CD8-positive, alpha-beta memory T cell (primary cell): Measurements from ENCODE around the gene PAPOLB. TPM values are rescaled to one million over a fixed set of nuclear protein-coding genes. Genes with fewer than 3 reads are reported as not detected.
A peak's percentile ranks its signal among the peaks of the same experiment; 100 is the strongest.

Experiments
- CTCF ChIA-PET: fragments of 350-600 bp; sonication (Branson Sonifier 250); formaldehyde crosslinking; loops from one replicate; lab custom pipeline; 2021; ENCODE audit warnings: antibody characterized with exemption; lab: Charles Lee
- POLR2A ChIA-PET: fragments of 350-600 bp; sonication (Branson Sonifier 250); formaldehyde crosslinking; loops from one replicate; lab custom pipeline; 2021; ENCODE audit warnings: antibody characterized with exemption; lab: Charles Lee
- DNase-seq, 5 donors: peaks; one replicate each; pipeline versions ENCODE4 v3.0.0 to v3.0.0-alpha.2; 2020 to 2022; ENCODE audit warnings: mixed read lengths in 1 of 5
- H3K27ac ChIP-seq: one replicate; pipeline ENCODE4 v1.7.0; 2013; ENCODE audit warnings: low read depth, mild to moderate bottlenecking, low read length, moderate library complexity
- H3K27me3 ChIP-seq: 2 replicates; pipeline ENCODE4 v1.7.0; 2013; ENCODE audit warnings: low read length, mild to moderate bottlenecking; ENCODE audit not compliant: insufficient read depth, poor library complexity, severe bottlenecking
- H3K36me3 ChIP-seq: 2 replicates; pipeline ENCODE4 v1.7.0; 2013; ENCODE audit warnings: mild to moderate bottlenecking, low read length, moderate library complexity; ENCODE audit not compliant: insufficient read depth
- H3K4me1 ChIP-seq: 2 replicates; pipeline ENCODE4 v1.7.0; 2013; ENCODE audit warnings: mild to moderate bottlenecking, low read length, moderate library complexity; ENCODE audit not compliant: insufficient read depth
- H3K4me3 ChIP-seq: 2 replicates; pipeline ENCODE4 v1.7.0; 2013; ENCODE audit warnings: mild to moderate bottlenecking, low read length
- H3K9me3 ChIP-seq: 2 replicates; pipeline ENCODE4 v1.7.0; 2013; ENCODE audit warnings: mild to moderate bottlenecking, low read length
- H3K27ac Mint-ChIP-seq, 8 donors: one replicate each; pipeline ENCODE4 v1.8.0; 2020 to 2021; ENCODE audit warnings: mixed read lengths in 8 of 8, mild to moderate bottlenecking in 6 of 8, inconsistent platforms in 3 of 8, moderate library complexity in 3 of 8
- H3K27me3 Mint-ChIP-seq, 2 donors: one replicate each; pipeline ENCODE4 v1.8.0; 2020 to 2021; ENCODE audit warnings: mixed read lengths in 2 of 2, mild to moderate bottlenecking in 1 of 2, moderate library complexity in 1 of 2
- H3K36me3 Mint-ChIP-seq, 3 donors: one replicate each; pipeline ENCODE4 v1.8.0; 2020 to 2021; ENCODE audit warnings: mixed read lengths in 3 of 3, inconsistent platforms in 1 of 3, mild to moderate bottlenecking in 1 of 3
- H3K4me1 Mint-ChIP-seq, 3 donors: one replicate each; pipeline ENCODE4 v1.8.0; 2020 to 2021; ENCODE audit warnings: mixed read lengths in 3 of 3, inconsistent platforms in 1 of 3, mild to moderate bottlenecking in 1 of 3
- H3K4me3 Mint-ChIP-seq, 7 donors: one replicate each; pipeline ENCODE4 v1.8.0; 2020 to 2021; ENCODE audit warnings: mixed read lengths in 7 of 7, mild to moderate bottlenecking in 6 of 7, moderate library complexity in 4 of 7, inconsistent platforms in 2 of 7
- H3K9me3 Mint-ChIP-seq, 5 donors: one replicate each; pipeline ENCODE4 v1.8.0; 2020 to 2022; ENCODE audit warnings: mixed read lengths in 5 of 5, mild to moderate bottlenecking in 3 of 5, moderate library complexity in 2 of 5, inconsistent platforms in 1 of 5
- polyA plus RNA-seq: library from polyadenylated mRNA; unstranded; fragments of 300-500 nt; fragmentation: Illumina TruSeq; gene quantifications from one replicate; pipeline ENCODE4 v1.2.3, GENCODE V29; 2021
- total RNA-seq, 2 experiments: library from RNA; stranded (reverse); gene quantifications; one replicate each; pipeline ENCODE4 v1.2.3, GENCODE V29; 2021

The PAPOLB gene
- total and polyA plus RNA-seq, 3 experiments from 2014 or later = not detected

DNA sequence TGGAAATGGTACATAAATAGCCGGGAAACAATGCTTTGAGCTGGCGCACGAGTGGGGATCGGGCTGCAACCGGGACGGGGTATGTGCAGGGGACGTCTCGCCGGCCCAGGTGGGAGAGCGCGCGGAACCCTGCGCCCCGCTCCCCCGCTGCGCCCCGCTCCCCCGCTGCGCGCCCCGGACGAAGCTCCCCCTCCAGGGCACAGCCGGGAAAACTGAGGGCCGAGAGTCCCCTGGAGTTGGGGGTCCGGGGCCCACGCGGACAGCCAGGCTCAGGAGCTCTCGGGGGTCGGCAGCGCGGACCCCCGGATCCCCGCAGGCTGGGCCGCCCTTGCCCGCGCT is 21.2 kb upstream of the PAPOLB start:
- Histone ChIP-seq H3K36me3 (no peaks in the 10 kb centered on the region), H3K27me3 (peaks cover 8% of the 10 kb centered on the region), H3K27ac (no peak overlapping the region), H3K4me3 (no peak overlapping the region), H3K9me3 (no peaks in the 10 kb centered on the region), H3K4me1 (peaks cover 4% of the 10 kb centered on the region)
- Mint-ChIP-seq H3K27me3 (peaks cover 26 to 58% of the 10 kb centered on the region in 2 donors), H3K4me1 (peaks cover 11 to 12% (median 11%) of the 10 kb centered on the region in 3 donors), H3K9me3 (peaks cover 0 to 3% (median 0%) of the 10 kb centered on the region in 5 donors), H3K4me3 (peak overlapping the region; percentile 64 to 84 (median 68)), H3K27ac (no peak overlapping the region), H3K36me3 (no peaks in the 10 kb centered on the region)
- POLR2A ChIA-PET = no interaction called here
- CTCF ChIA-PET = interaction anchor here (0.5 to 1.4 kb wide), 2 partner anchors 25 to 88 kb away, joined by 3 to 4 read pairs; no protein-coding TSS in a partner anchor
- DNase-seq = no peak

DNA sequence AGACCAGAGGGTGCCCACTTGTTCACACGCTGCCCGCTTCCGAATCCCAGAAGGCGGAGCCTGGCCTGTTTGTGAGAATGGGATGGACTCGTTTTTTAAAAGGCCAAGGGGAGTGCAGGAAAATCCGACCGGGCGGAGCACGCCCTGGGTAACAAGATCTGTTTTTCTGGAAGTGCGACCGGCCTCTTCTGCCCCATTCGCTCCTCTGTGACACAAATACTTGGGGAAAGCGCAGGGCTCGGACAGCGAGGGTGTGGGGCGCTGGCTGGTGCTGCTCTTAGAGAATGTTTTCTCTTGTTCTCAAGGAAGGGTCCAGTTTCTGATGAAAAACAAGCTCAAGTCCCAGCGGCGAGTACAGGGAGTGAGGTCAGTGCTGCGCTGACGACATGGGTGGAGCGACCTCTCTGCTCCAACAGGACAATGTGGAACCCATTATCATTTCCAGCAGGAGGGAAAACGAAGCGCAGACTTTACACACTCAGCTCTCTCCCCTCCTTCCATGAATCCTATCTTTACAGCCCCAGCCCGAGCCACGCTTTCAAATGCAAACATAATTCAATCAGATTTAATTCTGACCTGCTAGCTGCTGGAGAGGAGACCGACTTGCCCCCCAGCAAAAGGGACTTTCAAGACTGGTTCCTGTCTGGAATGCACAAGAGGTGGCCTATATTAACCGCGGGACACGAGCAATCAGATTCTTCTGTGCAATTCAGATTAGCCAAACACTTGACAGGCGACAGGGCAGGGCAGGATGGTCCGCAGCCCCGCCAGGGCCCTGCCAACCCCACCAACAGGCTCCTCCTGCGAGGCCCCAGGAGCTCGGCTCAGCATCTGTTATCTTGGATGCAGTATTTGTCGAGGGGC is 20.6 kb upstream of the PAPOLB start:
- Histone ChIP-seq H3K27ac (no peak overlapping the region), H3K36me3 (no peaks in the 10 kb centered on the region), H3K27me3 (peaks cover 8% of the 10 kb centered on the region), H3K9me3 (no peaks in the 10 kb centered on the region), H3K4me1 (peaks cover 4% of the 10 kb centered on the region), H3K4me3 (no peak overlapping the region)
- peaks cover 0 to 3% (median 0%) of the 10 kb centered on the region in 5 donors for H3K9me3 Mint-ChIP-seq
- peaks cover 28 to 58% of the 10 kb centered on the region in 2 donors for H3K27me3 Mint-ChIP-seq
- POLR2A ChIA-PET = no interaction called here
- peak overlapping the region in 1 of 8 donors; percentile 77 for H3K27ac Mint-ChIP-seq
- peak overlapping the region; percentile 64 to 84 (median 68) for H3K4me3 Mint-ChIP-seq
- peak in 1 of 5 donors; percentile 7 for DNase-seq
- CTCF ChIA-PET = interaction anchor here (1.4 kb wide), 1 partner anchor 87 kb away, joined by 4 read pairs; no protein-coding TSS in a partner anchor
- H3K4me1 Mint-ChIP-seq = peaks cover 11 to 12% (median 11%) of the 10 kb centered on the region in 3 donors
- no peaks in the 10 kb centered on the region for H3K36me3 Mint-ChIP-seq

DNA sequence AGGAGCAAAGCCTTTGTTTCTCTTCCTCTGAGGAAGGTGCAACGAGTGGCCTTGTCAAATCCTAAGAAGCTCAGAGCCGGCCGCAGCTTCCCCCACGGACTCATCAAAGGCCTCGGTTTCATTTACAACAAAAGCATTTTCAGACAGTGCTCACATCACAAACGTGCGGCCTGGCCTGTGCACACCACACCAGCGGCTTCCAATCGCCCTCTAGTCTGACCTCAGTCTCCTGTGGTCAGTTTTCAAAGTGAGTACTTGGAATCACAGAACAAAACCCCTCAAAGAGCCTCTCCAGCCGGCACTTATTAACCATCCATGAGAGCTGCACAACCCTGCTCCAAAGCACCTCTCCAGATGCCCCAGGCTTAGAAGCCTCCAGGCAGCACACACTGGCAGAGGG is 18.4 kb upstream of the PAPOLB start:
- ChIA-PET CTCF (no interaction called here), POLR2A (no interaction called here)
- peak overlapping the region in 1 of 7 donors; percentile 66 for H3K4me3 Mint-ChIP-seq
- no peak for DNase-seq
- Histone ChIP-seq H3K36me3 (no peaks in the 10 kb centered on the region), H3K4me3 (no peak overlapping the region), H3K9me3 (no peaks in the 10 kb centered on the region), H3K27ac (no peak overlapping the region), H3K27me3 (peaks cover 8% of the 10 kb centered on the region), H3K4me1 (peaks cover 4% of the 10 kb centered on the region)
- H3K4me1 Mint-ChIP-seq = peaks cover 11 to 12% (median 11%) of the 10 kb centered on the region in 3 donors
- no peak overlapping the region for H3K27ac Mint-ChIP-seq
- peaks cover 20 to 39% of the 10 kb centered on the region in 2 donors for H3K27me3 Mint-ChIP-seq
- H3K9me3 Mint-ChIP-seq = peaks cover 0 to 3% (median 0%) of the 10 kb centered on the region in 5 donors
- no peaks in the 10 kb centered on the region for H3K36me3 Mint-ChIP-seq

DNA sequence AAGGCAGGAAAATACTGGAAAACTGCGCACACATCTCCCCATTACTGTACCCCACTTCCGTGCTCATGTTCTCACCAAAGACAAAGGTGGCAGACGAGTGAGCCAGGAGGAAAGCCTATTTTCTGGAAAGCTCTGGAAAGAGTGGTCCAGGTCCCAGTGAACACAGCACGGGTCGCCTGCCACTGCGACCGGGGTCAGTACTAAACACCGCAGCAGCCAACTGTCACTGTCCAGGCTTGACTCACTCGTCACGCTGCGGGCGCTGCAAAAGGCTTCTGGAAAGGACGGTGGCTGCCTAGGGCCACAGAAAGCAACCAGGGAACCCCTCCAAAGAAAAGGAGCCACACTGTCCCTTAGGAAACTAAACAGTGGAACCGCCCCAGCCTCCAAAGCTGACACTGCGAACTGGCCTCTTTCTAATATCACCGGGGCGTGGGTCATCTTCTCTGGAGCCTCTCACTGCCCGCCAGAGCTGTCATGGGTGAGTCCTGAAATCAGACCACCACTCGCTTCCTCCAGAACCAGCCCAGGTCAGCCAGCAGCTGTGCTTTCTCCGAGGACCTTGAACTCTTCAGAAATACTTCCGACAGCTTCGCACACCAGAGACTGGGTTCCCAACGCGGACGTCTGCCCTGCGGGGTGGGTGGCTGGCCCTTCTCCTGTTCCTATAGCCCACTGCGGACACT is 17.7 kb upstream of the PAPOLB start:
- Mint-ChIP-seq H3K4me1 (peaks cover 11 to 12% (median 11%) of the 10 kb centered on the region in 3 donors), H3K36me3 (no peaks in the 10 kb centered on the region), H3K9me3 (peaks cover 0 to 3% (median 0%) of the 10 kb centered on the region in 5 donors), H3K27ac (no peak overlapping the region), H3K4me3 (peak overlapping the region in 1 of 7 donors; percentile 36), H3K27me3 (peaks cover 20 to 35% of the 10 kb centered on the region in 2 donors)
- Histone ChIP-seq H3K4me1 (peaks cover 4% of the 10 kb centered on the region), H3K36me3 (no peaks in the 10 kb centered on the region), H3K27ac (no peak overlapping the region), H3K4me3 (no peak overlapping the region), H3K27me3 (peaks cover 8% of the 10 kb centered on the region), H3K9me3 (no peaks in the 10 kb centered on the region)
- DNase-seq = no peak
- ChIA-PET CTCF (no interaction called here), POLR2A (no interaction called here)

DNA sequence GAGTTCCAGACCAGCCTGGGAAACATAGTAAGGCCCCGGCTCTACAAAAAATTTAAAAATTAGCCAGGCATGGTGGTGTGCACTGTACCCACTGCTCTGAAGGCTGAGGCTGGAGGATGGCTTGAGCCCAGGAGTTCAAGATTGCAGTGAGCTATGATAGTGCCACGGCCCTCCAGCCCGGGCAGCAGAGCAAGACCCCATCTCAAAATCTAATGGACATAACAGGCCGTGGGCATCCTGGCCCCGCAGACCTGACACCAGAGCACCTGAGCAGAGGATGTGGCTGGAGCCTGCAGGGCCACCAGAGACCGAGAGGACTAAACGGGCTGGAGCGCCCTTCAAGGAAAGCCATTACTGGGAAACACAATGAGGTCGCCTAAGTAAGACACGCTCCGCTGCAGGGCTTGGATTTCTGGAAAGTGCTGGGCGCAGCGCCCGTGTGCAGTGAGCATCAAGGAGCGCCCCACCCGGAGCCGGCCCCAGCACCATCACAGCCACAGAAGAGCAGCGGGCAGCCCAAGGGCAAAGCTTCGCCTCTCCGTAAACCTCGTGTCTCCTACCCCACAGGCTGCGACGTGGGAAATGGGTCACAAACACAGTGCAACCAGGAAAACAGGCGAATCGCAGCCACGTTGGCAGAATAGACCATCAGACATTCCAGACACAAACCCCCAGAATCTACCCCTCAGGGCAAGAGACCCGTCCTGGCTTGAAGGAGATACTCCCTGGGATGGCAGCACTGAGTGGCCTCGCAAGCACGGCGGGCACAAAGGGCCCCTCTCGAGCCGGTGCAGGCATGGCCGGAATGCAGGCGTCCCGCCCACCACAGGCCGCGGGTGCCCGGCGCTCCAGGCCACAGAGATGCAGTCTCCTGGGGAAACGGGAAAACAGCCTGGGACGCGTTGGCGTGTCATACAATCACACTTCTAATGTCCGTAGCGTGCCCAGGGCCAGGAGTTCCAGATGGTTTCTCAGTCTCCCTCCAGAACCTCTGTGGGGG is 16.8 kb upstream of the PAPOLB start:
- DNase-seq = no peak
- Mint-ChIP-seq H3K36me3 (no peaks in the 10 kb centered on the region), H3K4me3 (no peak overlapping the region), H3K27me3 (peaks cover 12 to 28% of the 10 kb centered on the region in 2 donors), H3K9me3 (peaks cover 0 to 3% (median 0%) of the 10 kb centered on the region in 5 donors), H3K4me1 (peaks cover 11 to 12% (median 11%) of the 10 kb centered on the region in 3 donors), H3K27ac (no peak overlapping the region)
- Histone ChIP-seq H3K4me3 (no peak overlapping the region), H3K9me3 (no peaks in the 10 kb centered on the region), H3K4me1 (peaks cover 4% of the 10 kb centered on the region), H3K27ac (no peak overlapping the region), H3K27me3 (no peaks in the 10 kb centered on the region), H3K36me3 (no peaks in the 10 kb centered on the region)
- ChIA-PET POLR2A (no interaction called here), CTCF (no interaction called here)

DNA sequence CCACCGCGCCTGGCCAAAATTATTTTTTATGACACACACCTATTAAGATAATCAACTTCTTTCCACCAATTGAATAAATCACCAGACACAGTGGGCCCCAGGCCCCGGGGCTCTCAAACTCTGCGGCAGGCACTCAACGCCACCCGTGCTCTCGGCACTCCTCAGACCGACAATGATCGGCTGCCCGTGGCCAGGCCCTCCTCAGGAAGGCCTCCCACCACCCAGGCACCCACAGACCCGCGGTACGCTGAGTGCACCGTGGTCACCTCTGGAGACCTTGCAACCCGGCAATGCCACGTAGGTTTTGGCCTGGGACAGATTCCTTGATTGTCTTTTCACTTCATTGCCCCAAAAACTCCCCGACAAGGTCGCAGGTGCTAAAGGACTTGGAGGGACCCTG is 14.8 kb upstream of the PAPOLB start:
- no peak for DNase-seq
- POLR2A ChIA-PET = no interaction called here
- Mint-ChIP-seq H3K4me1 (peaks cover 0 to 7% (median 0%) of the 10 kb centered on the region in 3 donors), H3K9me3 (peaks cover 0 to 3% (median 0%) of the 10 kb centered on the region in 5 donors), H3K4me3 (no peak overlapping the region), H3K36me3 (no peaks in the 10 kb centered on the region), H3K27me3 (peaks cover 10 to 32% of the 10 kb centered on the region in 2 donors), H3K27ac (no peak overlapping the region)
- no peak overlapping the region for H3K4me3 ChIP-seq
- no peaks in the 10 kb centered on the region for H3K36me3 ChIP-seq
- no peaks in the 10 kb centered on the region for H3K27me3 ChIP-seq
- no peaks in the 10 kb centered on the region for H3K9me3 ChIP-seq
- CTCF ChIA-PET = no interaction called here
- H3K4me1 ChIP-seq = no peaks in the 10 kb centered on the region
- no peak overlapping the region for H3K27ac ChIP-seq

DNA sequence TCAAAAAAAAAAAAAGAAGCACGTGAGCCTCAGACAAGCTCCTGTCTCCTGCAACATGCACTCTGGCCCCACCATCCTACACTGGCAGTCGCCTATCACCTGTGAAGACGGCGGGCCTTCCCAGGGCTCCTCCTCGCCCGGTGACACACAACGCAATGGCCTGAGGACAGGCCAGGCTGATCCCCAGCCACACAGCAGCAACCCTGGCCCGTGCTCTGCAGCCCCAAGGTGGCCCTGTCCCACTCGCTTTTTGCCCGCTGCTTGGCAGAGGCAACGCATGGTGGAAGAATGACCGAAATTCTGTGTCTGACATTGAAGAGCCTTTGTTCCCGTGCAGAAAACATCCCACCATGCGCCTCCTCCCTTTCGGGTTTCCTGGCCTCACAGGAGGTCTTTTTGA is 13.6 kb upstream of the PAPOLB start:
- Histone ChIP-seq H3K27me3 (no peaks in the 10 kb centered on the region), H3K9me3 (no peaks in the 10 kb centered on the region), H3K27ac (no peak overlapping the region), H3K4me3 (no peak overlapping the region), H3K36me3 (no peaks in the 10 kb centered on the region), H3K4me1 (no peaks in the 10 kb centered on the region)
- ChIA-PET POLR2A (no interaction called here), CTCF (no interaction called here)
- Mint-ChIP-seq H3K4me3 (no peak overlapping the region), H3K4me1 (peaks cover 2 to 13% (median 5%) of the 10 kb centered on the region in 3 donors), H3K9me3 (peaks cover 0 to 3% (median 0%) of the 10 kb centered on the region in 5 donors), H3K27ac (no peak overlapping the region), H3K27me3 (peaks cover 15 to 39% of the 10 kb centered on the region in 2 donors), H3K36me3 (no peaks in the 10 kb centered on the region)
- DNase-seq = no peak
